HL-60 (cell line): ENCODE data around the gene DELE1.

Experiments
- CTCF ChIP-seq: IDR thresholded peaks from one replicate; pipeline ENCODE4 v1.5.1; 2011; ENCODE audit warnings: low read length, control low read depth, inconsistent platforms; ENCODE audit not compliant: insufficient read depth
- GABPA ChIP-seq: IDR thresholded peaks from 2 replicates; pipeline ENCODE4 v1.6.1; 2012; ENCODE audit warnings: low read depth
- POLR2AphosphoS5 ChIP-seq: IDR thresholded peaks from 2 replicates; pipeline ENCODE4 v1.6.1; 2012; ENCODE audit warnings: low read depth
- REST ChIP-seq: IDR thresholded peaks from 2 replicates; pipeline ENCODE4 v1.6.1; 2012; ENCODE audit warnings: low read depth; ENCODE audit not compliant: insufficient replicate concordance
- SPI1 ChIP-seq: IDR thresholded peaks from 2 replicates; pipeline ENCODE4 v1.6.1; 2012; ENCODE audit warnings: low read depth, mild to moderate bottlenecking, borderline replicate concordance

- no peak for TF ChIP-seq CTCF
- no peak for TF ChIP-seq POLR2AphosphoS5
- no peak for TF ChIP-seq REST
- no peak for TF ChIP-seq SPI1
- TF ChIP-seq GABPA = no peak
These were observed 66.0 kb downstream of the DELE1 start for GRCh38 chr5:141989720-141990119.
